ENCODE data around the gene VGF. TPM values are rescaled to one million over a fixed set of nuclear protein-coding genes. Genes with fewer than 3 reads are reported as not detected.

Gene VGF
- total RNA-seq, 2 donors from 2014 or later = 0.90 to 3.1 TPM

- H3K4me1 ChIP-seq = peaks cover 27% of the 10 kb centered on the region
- no peak overlapping the region for H3K4me3 ChIP-seq
- intact Hi-C loops (cut with DNase I) = no loop called here
These were observed 3.2 kb upstream of the VGF start for GRCh38 chr7:101168412-101169049.

DNA sequence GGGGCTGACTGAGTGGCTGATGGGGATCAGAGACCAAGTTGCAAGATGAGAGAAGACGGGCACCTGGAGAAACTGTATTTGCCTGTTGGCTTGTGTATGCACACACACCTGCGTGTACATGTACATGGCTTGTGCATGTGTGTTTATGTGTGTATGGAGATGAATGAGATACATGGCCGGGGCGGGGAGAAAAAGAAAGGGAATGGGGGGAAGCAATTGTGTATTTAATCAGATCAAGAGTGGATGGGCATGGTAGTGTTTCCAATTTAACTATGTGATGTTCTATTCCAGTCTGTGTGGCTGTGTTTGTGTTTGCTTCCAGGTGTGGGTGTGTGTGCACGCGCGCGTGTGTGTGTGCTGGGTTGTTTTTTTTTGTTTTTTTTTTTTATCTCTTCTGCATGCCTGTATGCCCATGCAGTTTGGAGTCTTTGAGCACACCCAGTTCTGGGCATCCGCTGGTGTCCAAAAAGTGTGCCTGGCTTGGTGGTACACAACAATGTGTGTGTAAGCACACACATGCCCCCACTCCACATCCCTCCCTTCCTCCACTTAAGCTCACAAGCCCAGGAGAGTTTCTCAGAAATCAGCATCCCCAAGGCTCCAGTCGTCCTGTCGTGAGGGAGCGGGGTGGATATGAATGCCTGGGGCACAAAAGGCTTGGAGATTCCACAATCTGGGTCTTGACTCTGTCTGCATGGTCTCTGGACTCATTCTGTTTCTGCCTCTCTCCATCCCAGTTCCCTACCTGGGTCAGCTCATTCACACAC is 2.5 kb upstream of the VGF start:
- no peak for DNase-seq
- no peak overlapping the region for H3K27ac ChIP-seq
- H3K27me3 ChIP-seq = peaks cover 93% of the 10 kb centered on the region
- H3K9ac ChIP-seq (ENCODE audit: low read depth in 2 of 2, low read length in 2 of 2) = no peak overlapping the region
- H3K9me3 ChIP-seq = no peaks in the 10 kb centered on the region
- TF ChIP-seq CTCF (IDR thresholded peaks at IDR 0.05) = no peak
- H3K36me3 ChIP-seq = no peaks in the 10 kb centered on the region
- H3K4me1 ChIP-seq = peaks cover 20% of the 10 kb centered on the region
- no peak overlapping the region for H3K4me3 ChIP-seq
- intact Hi-C loops (cut with DNase I) = no loop called here

More at GRCh38 chr7:101168412-101169049, 3.2 kb upstream of the VGF start:
- no peak overlapping the region for H3K9ac ChIP-seq (ENCODE audit: low read depth in 2 of 2, low read length in 2 of 2)
- no peak for TF ChIP-seq CTCF (IDR thresholded peaks at IDR 0.05)
- H3K27ac ChIP-seq = no peak overlapping the region
- H3K9me3 ChIP-seq = no peaks in the 10 kb centered on the region
- H3K27me3 ChIP-seq = peaks cover 97% of the 10 kb centered on the region
- DNase-seq = no peak
- H3K36me3 ChIP-seq = no peaks in the 10 kb centered on the region

DNA sequence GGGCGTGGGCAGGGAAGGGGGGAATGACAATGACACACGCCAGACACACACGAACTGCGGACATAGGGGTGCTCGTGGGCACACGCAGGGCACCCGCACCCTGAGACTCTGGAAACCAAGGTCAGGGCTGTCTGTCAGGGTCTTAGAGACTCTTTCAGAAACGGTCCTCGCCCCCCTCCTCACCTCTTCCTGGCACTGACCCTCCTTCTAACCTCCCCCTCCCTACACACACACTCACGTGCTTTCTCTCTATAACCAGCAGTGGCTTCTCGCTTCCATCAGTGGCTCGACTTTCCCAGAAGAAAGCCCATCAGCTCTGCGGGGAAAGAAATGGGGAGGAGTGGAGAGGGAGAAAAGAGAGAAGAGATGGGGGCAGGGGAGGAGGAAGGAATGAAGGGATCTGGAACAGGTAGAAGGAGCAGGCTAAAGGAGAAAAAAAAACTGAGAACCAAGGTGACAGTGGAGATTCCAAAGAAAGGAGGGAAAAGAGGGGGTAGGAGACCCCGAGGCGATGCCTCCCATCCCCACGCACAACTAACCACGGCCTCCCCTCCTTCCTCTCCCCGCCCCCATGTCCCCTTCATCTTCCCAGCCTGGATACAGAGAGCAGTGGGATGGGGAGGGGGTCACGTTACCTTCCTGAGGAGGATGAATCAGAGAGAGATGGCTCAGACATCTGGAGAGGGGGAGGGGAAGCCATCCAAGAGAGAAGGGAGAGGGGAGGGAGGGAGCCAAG is 1.7 kb upstream of the VGF start:
- no peak for DNase-seq
- Histone ChIP-seq H3K9ac (ENCODE audit: low read depth in 2 of 2, low read length in 2 of 2) (no peak overlapping the region), H3K4me3 (no peak overlapping the region), H3K27ac (no peak overlapping the region), H3K27me3 (peaks cover 87% of the 10 kb centered on the region), H3K9me3 (no peaks in the 10 kb centered on the region), H3K36me3 (no peaks in the 10 kb centered on the region), H3K4me1 (peaks cover 14% of the 10 kb centered on the region)
- no peak for TF ChIP-seq CTCF (IDR thresholded peaks at IDR 0.05)
- intact Hi-C loops (cut with DNase I) = no loop called here

GRCh38 chr7:101166648-101166908 is 1.2 kb upstream of the VGF start:
- H3K27ac ChIP-seq = no peak overlapping the region
- peaks cover 14% of the 10 kb centered on the region for H3K4me1 ChIP-seq

More at GRCh38 chr7:101166648-101166908, 1.2 kb upstream of the VGF start:
- intact Hi-C loops (cut with DNase I) = no loop called here
- Histone ChIP-seq H3K36me3 (no peaks in the 10 kb centered on the region), H3K27me3 (peaks cover 84% of the 10 kb centered on the region), H3K9ac (ENCODE audit: low read depth in 2 of 2, low read length in 2 of 2) (no peak overlapping the region), H3K9me3 (no peaks in the 10 kb centered on the region), H3K4me3 (no peak overlapping the region)
- TF ChIP-seq CTCF (IDR thresholded peaks at IDR 0.05) = no peak
- DNase-seq = no peak
